Activated CD8-positive, alpha-beta memory T cell treated with anti-CD3 and anti-CD28 coated beads, Interleukin-2, amount 50 U/mL, for 24 hours (primary cell): ENCODE results near the gene SPHK2.
"Not testable (repeated sequence)": the region's sequence is repeated elsewhere in the genome, so short reads cannot be mapped to it uniquely, and the experiment has no call there.

ENCODE experiments used
- DNase-seq: peaks from one replicate; pipeline ENCODE4 v3.0.0-alpha.2; 2020; ENCODE audit errors: extremely low read depth

Gene SPHK2, protein sequence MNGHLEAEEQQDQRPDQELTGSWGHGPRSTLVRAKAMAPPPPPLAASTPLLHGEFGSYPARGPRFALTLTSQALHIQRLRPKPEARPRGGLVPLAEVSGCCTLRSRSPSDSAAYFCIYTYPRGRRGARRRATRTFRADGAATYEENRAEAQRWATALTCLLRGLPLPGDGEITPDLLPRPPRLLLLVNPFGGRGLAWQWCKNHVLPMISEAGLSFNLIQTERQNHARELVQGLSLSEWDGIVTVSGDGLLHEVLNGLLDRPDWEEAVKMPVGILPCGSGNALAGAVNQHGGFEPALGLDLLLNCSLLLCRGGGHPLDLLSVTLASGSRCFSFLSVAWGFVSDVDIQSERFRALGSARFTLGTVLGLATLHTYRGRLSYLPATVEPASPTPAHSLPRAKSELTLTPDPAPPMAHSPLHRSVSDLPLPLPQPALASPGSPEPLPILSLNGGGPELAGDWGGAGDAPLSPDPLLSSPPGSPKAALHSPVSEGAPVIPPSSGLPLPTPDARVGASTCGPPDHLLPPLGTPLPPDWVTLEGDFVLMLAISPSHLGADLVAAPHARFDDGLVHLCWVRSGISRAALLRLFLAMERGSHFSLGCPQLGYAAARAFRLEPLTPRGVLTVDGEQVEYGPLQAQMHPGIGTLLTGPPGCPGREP

GRCh38 chr19:48618916-48619691 is at the start of gene SPHK2, which contains the start of gene RPL18:
SPHK2 (plus strand) TSS chr19:48619506; CDS start chr19:48620515, 1,009 bp downstream.
RPL18 (minus strand) TSS chr19:48619178; CDS start chr19:48619143, 35 bp downstream.
- DNase-seq = peak; percentile 87

- DNase-seq = no peak
Observed at GRCh38 chr19:48569814-48570213, 49.5 kb upstream of the SPHK2 start.

GRCh38 chr19:48571378-48572162 is 47.7 kb upstream of the SPHK2 start:
- no peak for DNase-seq

- DNase-seq = no peak
Observed at GRCh38 chr19:48573163-48573505, 46.2 kb upstream of the SPHK2 start.

GRCh38 chr19:48575931-48576622 is 43.2 kb upstream of the SPHK2 start:
- DNase-seq = no peak

DNA sequence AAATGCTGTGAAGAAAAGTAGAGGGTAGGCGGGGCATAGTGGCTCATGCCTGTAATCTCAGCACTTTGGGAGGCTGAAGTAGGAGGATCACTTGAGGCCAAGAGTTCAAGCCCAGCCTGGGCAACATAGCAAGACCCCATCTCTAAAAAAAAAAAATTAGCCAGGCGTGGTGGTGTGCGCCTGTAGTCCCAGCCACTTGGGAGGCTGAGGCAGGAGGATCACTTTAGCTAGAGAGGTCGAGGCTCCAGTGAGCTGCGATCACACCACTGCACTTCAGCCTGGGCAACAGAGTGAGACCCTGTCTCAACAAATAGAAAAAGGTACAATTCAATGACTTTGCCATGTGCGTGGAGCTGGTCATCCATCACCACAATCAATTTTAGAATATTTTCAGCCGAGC is 41.4 kb upstream of the SPHK2 start:
- DNase-seq = not testable (repeated sequence)

GRCh38 chr19:48578891-48579290 is 40.4 kb upstream of the SPHK2 start:
- no peak for DNase-seq

GRCh38 chr19:48582168-48582567 is 37.1 kb upstream of the SPHK2 start:
- no peak for DNase-seq

DNA sequence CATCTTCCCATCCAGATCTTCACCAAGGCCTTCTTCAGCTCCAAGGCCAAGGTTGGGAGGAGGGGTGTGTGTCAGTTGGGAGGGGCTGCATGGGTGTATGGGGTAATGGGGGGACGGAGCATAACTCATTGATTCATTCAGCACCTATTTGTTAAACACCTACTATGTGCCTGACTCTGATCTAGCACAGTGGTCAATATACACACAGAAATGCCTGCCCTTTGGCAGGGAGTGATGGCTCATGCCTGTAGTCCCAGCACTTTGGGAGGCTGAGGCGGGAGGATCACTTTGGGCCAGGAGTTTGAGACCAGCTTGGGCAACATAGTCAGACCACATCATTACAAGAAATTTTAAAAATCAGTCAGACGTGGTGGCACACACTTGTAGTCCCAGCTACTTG is 31.9 kb upstream of the SPHK2 start:
- no peak for DNase-seq

DNA sequence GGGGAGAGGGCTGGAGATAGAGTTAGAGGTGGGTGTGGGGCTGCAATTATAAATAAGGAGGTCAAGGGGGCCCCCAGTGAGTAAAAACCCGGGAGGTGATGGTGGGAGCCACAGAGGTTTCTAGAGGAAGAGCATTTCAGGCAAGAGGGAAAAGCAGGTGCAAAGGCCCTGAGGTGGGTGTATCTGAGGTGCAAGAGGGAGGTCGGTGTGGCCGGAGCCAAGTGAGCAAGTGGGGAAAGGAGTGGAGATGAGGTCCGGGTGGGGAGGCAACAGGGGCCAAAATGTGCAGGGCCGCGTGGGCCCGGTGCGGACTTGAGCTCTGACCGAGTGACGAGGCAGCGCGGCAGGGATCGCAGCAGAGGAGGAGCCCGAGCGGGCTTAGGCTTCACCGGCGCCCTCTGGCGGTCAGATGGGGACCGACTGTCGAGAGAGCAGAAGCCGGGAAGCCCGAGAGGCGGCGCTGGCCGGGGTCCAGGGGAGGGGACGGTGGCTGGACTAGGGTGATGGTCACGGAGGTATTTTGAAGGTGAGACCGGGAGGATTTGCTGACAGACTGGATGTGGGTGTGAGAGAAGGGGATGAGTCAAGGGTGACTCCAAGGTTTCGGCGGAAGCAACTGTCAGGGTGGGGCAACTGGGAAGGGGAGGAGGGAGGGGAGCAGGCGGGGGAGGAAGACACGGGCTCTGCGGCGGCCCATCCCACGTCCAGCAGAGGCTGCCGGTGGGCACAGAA is 30.5 kb upstream of the SPHK2 start:
- DNase-seq = peak; percentile 65

- DNase-seq = no peak
Observed at GRCh38 chr19:48591021-48591420, 28.3 kb upstream of the SPHK2 start.

GRCh38 chr19:48595171-48595570 is 24.1 kb upstream of the SPHK2 start:
- DNase-seq = no peak

DNA sequence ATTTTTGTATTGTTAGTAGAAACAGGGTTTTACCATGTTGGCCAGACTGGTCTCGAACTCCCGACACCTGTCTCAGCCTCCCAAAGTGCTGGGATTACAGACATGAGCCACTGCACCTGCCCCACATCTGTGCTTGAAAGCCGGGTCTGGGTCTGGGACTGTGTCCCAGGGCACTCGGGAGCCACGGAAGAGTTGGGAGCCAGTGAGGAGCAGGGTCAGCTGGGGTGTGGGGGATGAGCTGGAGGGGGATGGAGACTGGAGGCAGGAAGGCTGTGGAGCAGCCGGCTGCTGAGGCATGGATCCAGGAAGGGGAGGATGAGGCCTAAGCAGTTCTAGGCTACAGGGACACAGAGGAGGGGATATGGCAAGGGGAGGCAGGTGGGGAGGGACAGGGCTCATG is 23.5 kb upstream of the SPHK2 start:
- no peak for DNase-seq

- DNase-seq = no peak
Observed at GRCh38 chr19:48596237-48596636, 23.1 kb upstream of the SPHK2 start.

DNA sequence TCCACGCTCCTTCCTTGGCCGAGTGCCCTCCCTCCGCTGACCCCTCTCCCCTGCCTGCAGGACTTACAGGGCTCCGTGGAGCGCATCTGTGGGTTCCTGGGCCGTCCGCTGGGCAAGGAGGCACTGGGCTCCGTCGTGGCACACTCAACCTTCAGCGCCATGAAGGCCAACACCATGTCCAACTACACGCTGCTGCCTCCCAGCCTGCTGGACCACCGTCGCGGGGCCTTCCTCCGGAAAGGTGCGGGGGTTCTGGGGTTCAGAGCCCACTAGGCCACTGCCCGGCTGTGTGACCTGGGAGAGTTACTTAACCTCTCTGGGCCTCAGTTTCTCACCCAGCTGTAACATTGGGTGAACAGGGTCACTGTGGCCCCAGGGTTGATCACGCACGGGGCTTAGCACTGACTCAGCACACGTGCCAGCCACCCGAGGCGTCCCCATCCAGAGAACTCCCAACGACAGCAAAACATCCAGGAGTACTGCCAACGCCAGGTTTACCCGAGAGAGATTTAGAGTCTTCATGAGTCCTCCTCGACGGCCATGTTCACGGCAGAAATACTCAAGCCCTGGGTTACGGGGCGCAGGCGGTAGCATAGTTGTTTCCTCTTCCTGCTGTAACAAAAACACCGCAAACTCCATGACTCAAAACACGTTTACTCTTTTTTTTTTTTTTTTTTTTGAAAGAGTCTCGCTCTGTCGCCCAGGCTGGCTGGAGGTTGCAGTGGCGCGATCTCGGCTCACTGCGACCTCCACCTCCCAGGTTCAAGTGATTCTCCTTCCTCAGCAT is 22.4 kb upstream of the SPHK2 start:
- no peak for DNase-seq

DNA sequence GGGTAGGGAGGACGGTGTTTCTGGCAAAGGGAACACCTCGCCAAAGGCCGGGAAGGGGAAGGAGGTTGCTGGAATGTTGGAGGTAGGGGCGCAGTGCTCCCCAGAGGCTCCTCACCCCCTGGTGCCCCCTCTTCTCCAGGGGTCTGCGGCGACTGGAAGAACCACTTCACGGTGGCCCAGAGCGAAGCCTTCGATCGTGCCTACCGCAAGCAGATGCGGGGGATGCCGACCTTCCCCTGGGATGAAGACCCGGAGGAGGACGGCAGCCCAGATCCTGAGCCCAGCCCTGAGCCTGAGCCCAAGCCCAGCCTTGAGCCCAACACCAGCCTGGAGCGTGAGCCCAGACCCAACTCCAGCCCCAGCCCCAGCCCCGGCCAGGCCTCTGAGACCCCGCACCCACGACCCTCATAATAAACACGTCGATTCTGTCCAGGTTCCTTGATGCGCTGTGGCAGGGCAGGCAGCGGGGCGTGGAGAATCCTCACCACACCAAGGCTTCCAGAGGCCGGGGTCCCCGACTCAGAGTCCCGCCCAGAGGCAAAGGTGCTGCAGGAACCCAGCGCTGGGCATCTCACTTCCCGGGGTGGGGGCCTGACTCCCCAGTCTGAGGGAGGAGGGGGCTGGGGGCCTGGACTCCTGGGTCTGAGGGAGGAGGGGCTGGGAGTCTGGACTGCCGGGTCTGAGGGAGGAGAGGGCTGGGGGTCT is 20.2 kb upstream of the SPHK2 start:
- no peak for DNase-seq

DNA sequence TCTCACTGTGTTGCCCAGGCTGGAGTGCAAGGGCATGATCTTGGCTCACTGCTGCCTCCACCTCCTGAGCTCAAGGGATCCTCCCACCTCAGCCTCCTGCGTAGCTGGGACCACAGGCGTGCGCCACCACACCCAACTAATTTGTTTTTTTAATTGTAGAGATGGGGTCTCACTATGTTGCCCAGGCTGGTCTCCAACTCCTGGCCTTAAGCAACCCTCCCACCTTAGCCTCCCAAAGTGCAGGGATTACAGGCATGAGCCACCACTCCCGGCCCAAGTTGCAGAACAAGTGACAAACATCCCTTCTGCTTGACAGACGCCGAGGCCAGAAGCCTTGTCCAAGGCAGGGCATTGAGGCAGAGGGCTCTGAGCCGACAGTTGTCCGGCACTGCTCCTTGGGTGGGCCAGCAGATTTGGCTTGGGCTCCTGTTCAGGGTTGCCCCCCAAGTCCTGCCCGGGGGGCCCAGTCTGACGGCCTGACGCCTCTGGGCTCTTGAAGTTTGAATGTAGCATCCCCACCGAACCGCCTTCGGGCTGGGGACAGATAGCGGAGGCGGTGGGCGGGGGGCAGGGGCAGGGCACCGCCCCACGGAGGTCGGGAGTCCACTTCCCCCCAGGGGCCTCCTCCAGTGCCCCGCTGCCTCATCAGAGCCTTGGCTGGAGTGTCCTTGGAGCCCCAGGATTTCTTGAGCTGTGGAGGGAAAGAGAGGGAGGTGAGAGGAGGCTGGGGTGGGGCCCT is 18.5 kb upstream of the SPHK2 start:
- no peak for DNase-seq

DNA sequence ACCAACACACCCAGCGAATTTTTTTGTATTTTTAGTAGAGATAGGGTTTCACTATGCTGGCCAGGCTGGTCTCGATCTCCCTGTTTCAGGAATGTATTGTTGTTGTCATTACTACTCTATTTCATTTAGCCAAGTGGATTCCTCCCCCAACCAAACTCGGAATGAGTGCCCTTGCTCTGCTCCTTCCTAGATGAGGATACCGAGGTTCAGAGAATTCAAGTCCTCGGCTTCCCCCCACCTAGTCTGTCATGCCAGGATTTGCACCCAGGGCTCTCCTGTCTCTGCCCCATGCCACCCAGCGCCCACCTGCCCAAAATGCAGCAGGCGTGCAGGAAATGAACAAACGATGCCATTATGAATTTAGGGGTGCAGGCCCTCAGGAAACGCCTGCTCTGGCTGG is 16.3 kb upstream of the SPHK2 start:
- no peak for DNase-seq
